Gastrocnemius medialis (tissue), 4 donors: ENCODE measurements around the gene TBATA. TPM values are rescaled to one million over a fixed set of nuclear protein-coding genes. Genes with fewer than 3 reads are reported as not detected.

Experiments
- ATAC-seq, 2 donors: fragments of 150-250 bp; one replicate each; pipeline ENCODE4 v1.9.1; 2016
- DNase-seq, 2 donors: peaks; one replicate each; pipeline ENCODE4 v3.0.0-alpha.2; 2019
- H3K27ac ChIP-seq, 4 donors: fragments of 200-600 bp; sonication (generic); 1 replicate in 1 of 4; 2 replicates in 3 of 4; pipeline ENCODE4 v1.5.1; 2016 to 2018; ENCODE audit warnings: mild to moderate bottlenecking in 2 of 4, moderate library complexity in 1 of 4
- H3K27me3 ChIP-seq, 3 donors: fragments of 200-600 bp; sonication (generic) in 2 of 3; 1 replicate in 1 of 3; 2 replicates in 2 of 3; pipeline versions ENCODE4 v1.5.1 to v1.6.0; 2016 to 2019; ENCODE audit warnings: mild to moderate bottlenecking in 1 of 3, moderate library complexity in 1 of 3
- H3K36me3 ChIP-seq, 2 donors: fragments of 200-600 bp; sonication (generic) in 1 of 2; one replicate each; pipeline ENCODE4 v1.5.1; 2017 to 2018
- H3K4me1 ChIP-seq, 2 donors: fragments of 200-600 bp; sonication (generic) in 1 of 2; one replicate each; pipeline ENCODE4 v1.5.1; 2016 to 2017; ENCODE audit warnings: mild to moderate bottlenecking in 2 of 2
- H3K4me3 ChIP-seq, 4 donors: fragments of 200-600 bp; sonication (generic) in 3 of 4; 1 replicate in 1 of 4; 2 replicates in 3 of 4; pipeline ENCODE4 v1.5.1; 2016 to 2019; ENCODE audit warnings: mild to moderate bottlenecking in 2 of 4
- H3K9me3 ChIP-seq, 3 donors: fragments of 200-600 bp; sonication (generic) in 2 of 3; 1 replicate in 1 of 3; 2 replicates in 2 of 3; pipeline ENCODE4 v1.5.1; 2016 to 2019
- POLR2A ChIP-seq, 2 donors: fragments of 450-650 bp; IDR thresholded peaks; one replicate each; pipeline ENCODE4 v1.6.1; 2017; ENCODE audit warnings: antibody characterized with exemption in 2 of 2, mild to moderate bottlenecking in 2 of 2, moderate library complexity in 2 of 2
- in situ Hi-C, 4 donors: fragments of 200-750 bp; cut with MboI; loops; one replicate each; pipeline versions ENCODE4 v1.15.0 to v1.8.0; 2017; ENCODE audit warnings: low sequenced_read_pairs in 4 of 4
- intact Hi-C: fragments of 100-400 bp; cut with DNase I; formaldehyde crosslinking; loops from one replicate; pipeline ENCODE4 v1.15.1; 2023; ENCODE audit warnings: low total_unique reads
- total RNA-seq, 4 donors: library from RNA; depleted of rRNA; stranded (reverse); fragments of >200 nt; gene quantifications; one replicate each; pipeline versions ENCODE4 v1.1.0 to v1.2.3, GENCODE V29; 2016
- TF ChIP-seq, protein P1 (sequence below), 5 experiments: fragments of 450-650 bp in 3 of 5; fragments of 200-600 bp in 2 of 5; sonication (generic) in 2 of 5; IDR thresholded peaks in 4 of 5; conservative IDR thresholded peaks in 1 of 5; 1 replicate in 4 of 5; 2 replicates in 1 of 5; pipeline ENCODE4 v1.5.1; 2016 to 2019; ENCODE audit warnings: antibody characterized with exemption in 5 of 5, mild to moderate bottlenecking in 3 of 5, moderate library complexity in 3 of 5

Gene TBATA
- total RNA-seq, 4 donors from 2014 or later = not detected

DNA sequence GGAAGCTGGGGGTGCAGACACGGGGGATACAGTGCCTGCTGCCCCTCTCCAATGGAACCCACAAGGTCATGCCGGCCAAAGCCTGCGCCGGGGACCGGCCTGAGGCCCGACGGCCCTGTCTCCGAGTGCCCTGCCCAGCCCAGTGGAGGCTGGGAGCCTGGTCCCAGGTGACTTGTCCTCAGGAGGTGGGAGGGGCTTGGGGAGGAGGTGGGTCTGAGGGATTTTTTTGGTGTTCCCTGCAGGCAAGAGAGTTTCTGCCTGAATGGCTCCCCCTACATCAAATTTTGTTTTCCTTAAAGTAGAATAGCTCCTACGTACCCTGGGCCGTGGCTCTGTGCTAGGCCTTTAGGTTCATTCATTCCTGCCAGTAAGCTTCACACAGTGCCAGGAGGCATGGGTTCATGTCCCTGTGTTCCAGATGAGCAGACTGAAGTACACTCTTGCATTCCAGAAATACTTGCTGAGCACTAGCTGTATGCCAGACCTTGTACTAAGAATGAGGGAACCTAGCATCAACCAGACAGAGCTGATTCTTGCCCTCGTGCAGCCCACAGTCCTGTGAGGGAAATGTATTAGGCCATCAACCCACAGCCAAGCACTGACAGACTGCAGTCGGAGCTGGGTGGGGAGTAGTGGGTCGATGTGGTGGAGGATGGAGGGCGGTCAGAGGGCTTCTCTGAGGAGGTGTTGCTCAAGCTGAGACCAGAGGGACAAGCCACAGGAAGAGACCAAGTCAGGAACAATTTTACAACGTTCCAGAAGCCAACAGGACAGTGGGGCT, 31.1 kb downstream of the TBATA start:
- ATAC-seq = no peak
- Histone ChIP-seq H3K4me1 (no peaks in the 10 kb centered on the region), H3K36me3 (no peaks in the 10 kb centered on the region), H3K27me3 (no peaks in the 10 kb centered on the region), H3K9me3 (no peaks in the 10 kb centered on the region), H3K27ac (no peak overlapping the region), H3K4me3 (no peak overlapping the region)
- DNase-seq = no peak
- TF ChIP-seq, protein P1, sequence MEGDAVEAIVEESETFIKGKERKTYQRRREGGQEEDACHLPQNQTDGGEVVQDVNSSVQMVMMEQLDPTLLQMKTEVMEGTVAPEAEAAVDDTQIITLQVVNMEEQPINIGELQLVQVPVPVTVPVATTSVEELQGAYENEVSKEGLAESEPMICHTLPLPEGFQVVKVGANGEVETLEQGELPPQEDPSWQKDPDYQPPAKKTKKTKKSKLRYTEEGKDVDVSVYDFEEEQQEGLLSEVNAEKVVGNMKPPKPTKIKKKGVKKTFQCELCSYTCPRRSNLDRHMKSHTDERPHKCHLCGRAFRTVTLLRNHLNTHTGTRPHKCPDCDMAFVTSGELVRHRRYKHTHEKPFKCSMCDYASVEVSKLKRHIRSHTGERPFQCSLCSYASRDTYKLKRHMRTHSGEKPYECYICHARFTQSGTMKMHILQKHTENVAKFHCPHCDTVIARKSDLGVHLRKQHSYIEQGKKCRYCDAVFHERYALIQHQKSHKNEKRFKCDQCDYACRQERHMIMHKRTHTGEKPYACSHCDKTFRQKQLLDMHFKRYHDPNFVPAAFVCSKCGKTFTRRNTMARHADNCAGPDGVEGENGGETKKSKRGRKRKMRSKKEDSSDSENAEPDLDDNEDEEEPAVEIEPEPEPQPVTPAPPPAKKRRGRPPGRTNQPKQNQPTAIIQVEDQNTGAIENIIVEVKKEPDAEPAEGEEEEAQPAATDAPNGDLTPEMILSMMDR (IDR thresholded peaks at IDR 0.05 in 4 of 5, conservative IDR thresholded peaks at IDR 0.05 in 1 of 5) = no peak
- TF ChIP-seq POLR2A (IDR thresholded peaks at IDR 0.05) = no peak
- intact Hi-C loops = no loop called here
- in situ Hi-C loops = loop anchor here in 2 of 4 donors (25.0 kb wide), 2 partner anchors 292 to 317 kb away; partner anchors contain the start of gene NODAL (in 1 of the 2)

DNA sequence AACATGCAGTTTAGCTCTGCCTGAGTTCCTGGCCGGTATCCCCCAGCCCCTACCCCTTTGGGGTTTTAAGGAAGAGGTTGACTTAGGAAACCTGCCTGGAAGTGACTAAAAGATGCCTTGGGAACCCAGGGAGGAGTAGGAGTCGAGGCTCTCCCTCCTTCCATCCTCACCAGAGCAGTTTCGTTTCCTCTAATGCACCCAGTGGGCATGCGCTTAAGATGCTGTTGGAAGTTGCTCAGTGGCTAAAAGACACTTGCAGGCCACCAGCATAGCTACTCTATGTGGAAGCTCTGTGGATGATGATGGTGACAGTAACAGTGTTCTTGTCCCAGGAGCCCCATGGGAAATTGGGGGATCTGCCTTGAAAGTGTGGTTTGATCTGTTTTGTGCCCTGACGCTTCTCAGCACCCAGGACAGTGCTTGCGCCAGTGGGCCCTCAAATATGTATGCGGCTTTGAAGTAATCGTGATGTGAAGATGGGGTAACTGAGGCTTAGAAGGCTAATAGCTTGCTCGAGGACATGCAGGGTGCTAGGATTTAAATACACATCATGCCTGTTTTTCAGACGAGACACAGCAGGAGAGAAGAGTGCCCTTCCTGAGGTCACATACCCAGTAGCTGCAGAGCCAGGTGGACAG, 32.0 kb downstream of the TBATA start:
- TF ChIP-seq POLR2A (IDR thresholded peaks at IDR 0.05) = no peak
- TF ChIP-seq, protein P1 (IDR thresholded peaks at IDR 0.05 in 4 of 5, conservative IDR thresholded peaks at IDR 0.05 in 1 of 5) = no peak
- ATAC-seq (no peak), DNase-seq (no peak)
- no peaks in the 10 kb centered on the region for H3K27me3 ChIP-seq
- H3K4me1 ChIP-seq = no peaks in the 10 kb centered on the region
- no peak overlapping the region for H3K4me3 ChIP-seq
- H3K27ac ChIP-seq = no peak overlapping the region
- in situ Hi-C loops = loop anchor here in 2 of 4 donors (25.0 kb wide), 2 partner anchors 291 to 316 kb away; partner anchors contain the start of gene NODAL (in 1 of the 2)
- H3K36me3 ChIP-seq = no peaks in the 10 kb centered on the region
- no peaks in the 10 kb centered on the region for H3K9me3 ChIP-seq
- intact Hi-C loops = no loop called here

DNA sequence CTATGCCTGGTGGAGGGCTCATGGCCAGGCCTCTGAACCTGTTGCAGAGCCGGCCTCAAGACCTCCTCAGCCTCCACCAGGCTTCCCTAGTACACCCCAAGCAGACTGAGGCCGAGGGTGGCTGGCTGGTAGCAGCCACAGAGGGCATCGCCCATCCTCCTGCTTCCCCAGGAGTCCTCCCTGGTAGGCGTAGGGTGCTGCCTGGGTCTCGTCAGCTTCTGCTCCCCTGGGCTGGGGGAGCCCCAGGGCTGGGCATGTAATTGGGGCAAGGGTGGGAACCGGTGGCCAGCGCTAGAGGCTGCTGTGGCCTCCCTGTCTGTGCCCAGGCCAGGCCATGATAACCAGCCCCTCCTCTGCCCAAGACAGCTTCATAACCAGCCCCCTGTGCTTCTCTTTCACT, 32.6 kb downstream of the TBATA start:
- DNase-seq (no peak), ATAC-seq (no peak)
- in situ Hi-C loops (loop anchor here in 2 of 4 donors (25.0 kb wide), 2 partner anchors 290 to 315 kb away; partner anchors contain the start of gene NODAL (in 1 of the 2)), intact Hi-C loops (no loop called here)
- H3K36me3 ChIP-seq = no peaks in the 10 kb centered on the region
- no peak overlapping the region for H3K27ac ChIP-seq
- no peak overlapping the region for H3K4me3 ChIP-seq
- no peaks in the 10 kb centered on the region for H3K27me3 ChIP-seq
- no peaks in the 10 kb centered on the region for H3K9me3 ChIP-seq
- TF ChIP-seq, protein P1 (IDR thresholded peaks at IDR 0.05 in 4 of 5, conservative IDR thresholded peaks at IDR 0.05 in 1 of 5) = no peak
- TF ChIP-seq POLR2A (IDR thresholded peaks at IDR 0.05) = no peak
- no peaks in the 10 kb centered on the region for H3K4me1 ChIP-seq

DNA sequence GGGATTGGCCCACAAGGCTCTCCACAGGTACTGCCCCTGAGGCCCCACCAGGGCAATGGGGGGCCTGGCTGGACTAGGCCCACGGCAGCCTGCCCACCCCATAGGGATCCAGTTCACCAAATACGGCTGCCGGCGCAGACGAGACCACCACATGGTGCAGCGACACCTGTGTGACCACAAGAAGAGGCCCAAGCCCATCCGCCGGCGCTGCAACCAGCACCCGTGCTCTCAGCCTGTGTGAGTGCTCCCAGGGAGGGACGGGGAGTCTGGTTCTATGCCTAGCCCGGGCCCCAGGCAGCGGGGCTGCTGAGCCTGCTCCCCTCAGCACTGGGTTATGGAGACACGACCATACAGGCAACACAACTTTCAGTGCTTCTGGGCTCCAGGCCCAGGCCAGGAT, 33.2 kb downstream of the TBATA start:
- Histone ChIP-seq H3K4me3 (no peak overlapping the region), H3K36me3 (no peaks in the 10 kb centered on the region), H3K4me1 (peaks cover 0 to 2% of the 10 kb centered on the region in 2 donors), H3K27ac (no peak overlapping the region), H3K27me3 (no peaks in the 10 kb centered on the region), H3K9me3 (no peaks in the 10 kb centered on the region)
- TF ChIP-seq, protein P1 (IDR thresholded peaks at IDR 0.05 in 4 of 5, conservative IDR thresholded peaks at IDR 0.05 in 1 of 5) = no peak
- TF ChIP-seq POLR2A (IDR thresholded peaks at IDR 0.05) = no peak
- in situ Hi-C loops (loop anchor here in 2 of 4 donors (25.0 kb wide), 2 partner anchors 290 to 315 kb away; partner anchors contain the start of gene NODAL (in 1 of the 2)), intact Hi-C loops (no loop called here)
- ATAC-seq = no peak
- no peak for DNase-seq
